ENCODE results near the gene IL17RD. TPM values are rescaled to one million over a fixed set of nuclear protein-coding genes. Genes with fewer than 3 reads are reported as not detected.

Gene IL17RD
- total and polyA plus RNA-seq, 2 of the 13 experiments (the other 11 are each of a cell fraction or from before 2014, with no cell fraction given) = 0.28 to 0.31 TPM

GRCh38 chr3:57164657-57165573 is at the start of gene IL17RD (continued):
- TF ChIP-seq KIAA2018 (CRISPR knock-in tag; IDR thresholded peaks at IDR 0.05; ENCODE audit: borderline replicate concordance) = no peak
- TF ChIP-seq ZNF296 (CRISPR knock-in tag; conservative IDR thresholded peaks at IDR 0.05) = no peak
- TF ChIP-seq KAT2B (IDR thresholded peaks at IDR 0.05; ENCODE audit: borderline replicate concordance, low read depth, low read length) = no peak
- TF ChIP-seq ZFP37 (CRISPR knock-in tag; IDR thresholded peaks at IDR 0.05; ENCODE audit: borderline replicate concordance) = no peak
- no peak for TF ChIP-seq SRY (CRISPR knock-in tag; IDR thresholded peaks at IDR 0.05)
- TF ChIP-seq JARID2 (CRISPR knock-in tag; IDR thresholded peaks at IDR 0.05; ENCODE audit: insufficient replicate concordance) = no peak
- no peak for TF ChIP-seq ZNF292 (CRISPR knock-in tag; IDR thresholded peaks at IDR 0.05; ENCODE audit: borderline replicate concordance, low read depth)
- TF ChIP-seq HDAC2 (CRISPR knock-in tag; IDR thresholded peaks at IDR 0.05) = no peak
- TF ChIP-seq ZNF101 (CRISPR knock-in tag; IDR thresholded peaks at IDR 0.05; ENCODE audit: borderline replicate concordance, low read depth) = no peak
- TF ChIP-seq DMTF1 (CRISPR knock-in tag; IDR thresholded peaks at IDR 0.05) = no peak
- TF ChIP-seq RERE (CRISPR knock-in tag; IDR thresholded peaks at IDR 0.05; ENCODE audit: low read depth) = no peak

Measured in HepG2 (cell line).